NCI-H345 treated with DMSO at 0.1 percent for 48 hours (cell line): Measurements from ENCODE around the gene WASL.

ENCODE experiments used
- DNase-seq: peaks from one replicate; lab custom pipeline; 2025; ENCODE audit not compliant: unreplicated experiment; lab: John Stamatoyannopoulos, UW

Gene WASL

DNA sequence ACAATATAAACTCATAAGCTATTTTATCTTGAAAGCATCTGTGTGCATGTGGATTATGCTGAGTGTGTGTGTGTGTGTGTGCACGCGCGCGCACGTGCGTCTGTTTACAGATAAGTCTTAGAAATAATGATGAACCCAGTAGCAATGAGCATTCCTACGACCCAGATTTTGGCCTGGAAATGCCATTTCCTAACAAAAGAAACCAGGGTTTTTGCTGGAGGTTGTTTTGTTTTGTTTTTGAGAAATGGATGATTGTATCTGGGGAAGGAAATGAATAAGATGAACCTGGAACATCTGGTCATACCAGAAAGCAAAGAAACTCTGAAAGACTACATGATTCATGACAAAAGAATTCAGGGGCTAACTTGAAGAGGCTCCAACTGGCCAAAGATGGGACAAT is 115.2 kb downstream of the WASL start:
- no peak for DNase-seq

DNA sequence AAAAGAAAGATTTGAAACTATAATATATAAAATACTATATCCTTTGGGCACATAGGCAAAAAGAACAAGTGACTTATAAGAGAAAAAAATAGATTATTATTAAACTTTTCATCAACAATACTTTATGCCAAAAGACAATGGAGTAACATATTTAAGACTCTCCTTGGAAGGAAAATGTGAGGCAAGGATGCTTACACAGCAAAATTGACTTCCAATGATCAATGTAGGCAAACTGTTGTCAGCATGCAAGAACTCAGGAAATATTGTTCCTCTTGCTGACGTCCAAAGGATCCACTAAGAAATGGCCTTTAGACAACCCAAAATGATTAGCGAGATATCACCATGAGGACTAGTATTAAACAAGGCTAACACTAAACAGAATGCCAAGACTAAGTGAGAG is 116.0 kb downstream of the WASL start:
- no peak for DNase-seq
